Heart left ventricle (tissue), 13 donors: ENCODE measurements around the gene COG4.

Experiments used
- CTCF ChIP-seq, 12 donors: fragments of 200-600 bp; sonication (generic) in 4 of 12; IDR thresholded peaks; one replicate each; pipeline versions ENCODE4 v1.5.0 to v1.8.0; 2018 to 2022; ENCODE audit warnings: antibody characterized with exemption in 12 of 12, mild to moderate bottlenecking in 5 of 12
- POLR2A ChIP-seq, 2 donors: fragments of 450-650 bp; IDR thresholded peaks; one replicate each; pipeline ENCODE4 v1.6.1; 2017; ENCODE audit warnings: antibody characterized with exemption in 2 of 2, mild to moderate bottlenecking in 2 of 2, moderate library complexity in 2 of 2
- donor health status: ischemic (EF 13 %, LVEDD 7.1; RV severe dilation, severe dysfunction).
- donor health status: DM: no; HTN: yes; CAD: no.
- donor health status: DM: no; HTN: no; CAD: no.
- donor health status: ischemic (EF 25% LVEDD 6.9; RV normal size, moderate dysfunction).
- donor health status: ischemic (EF 25% LVEDD 5.7; RV mildly dilated, moderate dysfunction).
- donor health status: ischemic (EF 35%, LVEDD 5.7; RV mildly dilated, moderate dysfunction).
- donor health status: nonischemic (EF 11% LVEDD 7.7; RV severe dilation, severe dysfunction).
- donor health status: DM: yes; HTN: yes; CAD: no.
- donor health status: PGD.
- donor health status: ischemic (EF 29% LVEDD 5.4; RV normal size, mild dysfunction).
- donor health status: nonischemic (EF 23%, LVEDD 6.1; RV moderate dilation, normal function).

- TF ChIP-seq CTCF (IDR thresholded peaks at IDR 0.05): no peak
- no peak for TF ChIP-seq POLR2A (IDR thresholded peaks at IDR 0.05)
These were observed 90.5 kb downstream of the COG4 start for GRCh38 chr16:70432723-70433457.
